SJSA1 (cell line): ENCODE measurements around the gene LEO1. TPM values are rescaled to one million over a fixed set of nuclear protein-coding genes. Genes with fewer than 3 reads are reported as not detected.

ENCODE experiments used
- DNase-seq, 2 experiments: peaks; one replicate each; pipeline ENCODE4 v3.0.0-alpha.2; 2015 to 2020; ENCODE audit warnings: low spot score in 2 of 2, low read depth in 1 of 2
- H3K27ac ChIP-seq: fragments of 250-450 bp; sonication (Bioruptor Pico); 2 replicates; pipeline ENCODE4 v1.5.1; 2020; ENCODE audit warnings: mild to moderate bottlenecking, moderate library complexity
- H3K27me3 ChIP-seq: fragments of 250-450 bp; sonication (Bioruptor Pico); replicated peaks from 2 replicates; pipeline ENCODE4 v1.5.1; 2020; ENCODE audit warnings: mild to moderate bottlenecking, moderate library complexity
- H3K36me3 ChIP-seq: fragments of 250-450 bp; sonication (Bioruptor Pico); 2 replicates; pipeline ENCODE4 v1.5.1; 2020; ENCODE audit warnings: mild to moderate bottlenecking
- H3K4me1 ChIP-seq: fragments of 250-450 bp; sonication (Bioruptor Pico); replicated peaks from 2 replicates; pipeline ENCODE4 v1.6.1; 2021; ENCODE audit warnings: mild to moderate bottlenecking
- H3K4me3 ChIP-seq: fragments of 250-450 bp; sonication (Bioruptor Pico); 2 replicates; pipeline ENCODE4 v1.5.1; 2020; ENCODE audit warnings: mild to moderate bottlenecking
- H3K9me3 ChIP-seq: fragments of 250-450 bp; sonication (Bioruptor Pico); replicated peaks from 2 replicates; pipeline ENCODE4 v1.5.1; 2020; ENCODE audit warnings: mild to moderate bottlenecking
- total RNA-seq: library from RNA; depleted of rRNA; stranded (reverse); fragments of >200 nt; shearing (Covaris generic); gene quantifications from 2 replicates; pipeline ENCODE4 v1.2.3, GENCODE V29; 2014

LEO1 gene
- total RNA-seq, 1 experiment from 2014 or later = 47.7 TPM

DNA sequence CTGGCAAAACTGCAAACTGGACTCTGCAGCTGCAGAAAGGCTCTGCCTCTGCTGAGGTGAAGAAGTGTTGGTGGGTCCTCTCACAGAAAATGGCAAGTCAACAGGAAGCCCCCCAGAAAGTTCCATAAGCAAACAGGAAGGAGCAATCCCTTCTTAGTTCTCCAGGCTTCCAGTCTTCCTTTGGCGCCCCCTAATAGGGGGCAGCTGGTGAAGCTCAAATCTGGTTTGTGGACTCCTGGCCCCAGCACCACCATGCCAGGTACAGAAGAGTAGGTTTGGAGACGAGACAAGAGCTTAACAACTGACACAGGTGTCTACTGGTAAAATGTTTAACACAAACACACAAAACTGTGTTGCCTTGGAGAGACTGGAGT, 35.5 kb downstream of the LEO1 start:
- no peaks in the 10 kb centered on the region for H3K9me3 ChIP-seq
- DNase-seq = no peak
- H3K4me1 ChIP-seq = no peaks in the 10 kb centered on the region
- no peak overlapping the region for H3K27ac ChIP-seq
- peaks cover 49% of the 10 kb centered on the region for H3K36me3 ChIP-seq
- no peak overlapping the region for H3K4me3 ChIP-seq
- H3K27me3 ChIP-seq = no peaks in the 10 kb centered on the region

GRCh38 chr15:51935466-51936104, 36.0 kb downstream of the LEO1 start:
- H3K9me3 ChIP-seq = no peaks in the 10 kb centered on the region
- H3K27ac ChIP-seq = no peak overlapping the region
- no peak overlapping the region for H3K4me3 ChIP-seq
- H3K27me3 ChIP-seq = no peaks in the 10 kb centered on the region
- peaks cover 47% of the 10 kb centered on the region for H3K36me3 ChIP-seq
- no peaks in the 10 kb centered on the region for H3K4me1 ChIP-seq
- no peak for DNase-seq

- H3K36me3 ChIP-seq = peaks cover 30% of the 10 kb centered on the region
- no peak for DNase-seq
Measured at GRCh38 chr15:51932161-51932560, 39.4 kb downstream of the LEO1 start.

DNA sequence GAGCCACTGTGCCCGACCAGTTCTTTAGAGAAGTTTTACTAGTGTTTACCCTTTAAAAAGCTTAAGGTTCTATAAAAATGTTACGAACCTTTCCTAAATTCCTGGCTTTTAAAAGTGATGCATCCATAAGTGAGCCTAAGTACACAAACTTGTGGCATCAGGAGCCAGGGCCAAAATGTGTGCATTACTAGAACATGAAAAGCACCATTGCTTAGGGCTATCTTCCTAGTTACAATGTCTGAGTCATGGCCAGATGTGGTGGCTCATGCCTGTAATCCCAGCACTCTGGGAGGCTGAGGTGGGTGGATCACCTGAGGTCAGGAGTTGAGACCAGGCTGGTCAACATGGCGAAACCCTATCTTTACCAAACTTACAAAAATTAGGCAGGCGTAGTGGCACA, 39.9 kb downstream of the LEO1 start:
- Histone ChIP-seq H3K27ac (no peak overlapping the region), H3K4me1 (no peaks in the 10 kb centered on the region), H3K36me3 (peaks cover 26% of the 10 kb centered on the region), H3K4me3 (no peak overlapping the region), H3K9me3 (no peaks in the 10 kb centered on the region), H3K27me3 (no peaks in the 10 kb centered on the region)
- no peak for DNase-seq

More at GRCh38 chr15:51932161-51932560, 39.4 kb downstream of the LEO1 start:
- Histone ChIP-seq H3K4me1 (no peaks in the 10 kb centered on the region), H3K4me3 (no peak overlapping the region), H3K9me3 (no peaks in the 10 kb centered on the region), H3K27me3 (no peaks in the 10 kb centered on the region), H3K27ac (no peak overlapping the region)

- Histone ChIP-seq H3K4me3 (no peak overlapping the region), H3K9me3 (no peaks in the 10 kb centered on the region), H3K27ac (no peak overlapping the region)
Measured at GRCh38 chr15:51931016-51931415, 40.6 kb downstream of the LEO1 start.

GRCh38 chr15:51926809-51927208, 44.8 kb downstream of the LEO1 start:
- Histone ChIP-seq H3K4me1 (no peaks in the 10 kb centered on the region), H3K9me3 (no peaks in the 10 kb centered on the region), H3K4me3 (no peak overlapping the region), H3K27ac (no peak overlapping the region), H3K36me3 (peaks cover 46% of the 10 kb centered on the region), H3K27me3 (no peaks in the 10 kb centered on the region)
- no peak for DNase-seq

More at GRCh38 chr15:51931016-51931415, 40.6 kb downstream of the LEO1 start:
- DNase-seq = no peak
- Histone ChIP-seq H3K4me1 (no peaks in the 10 kb centered on the region), H3K36me3 (peaks cover 20% of the 10 kb centered on the region), H3K27me3 (no peaks in the 10 kb centered on the region)

DNA sequence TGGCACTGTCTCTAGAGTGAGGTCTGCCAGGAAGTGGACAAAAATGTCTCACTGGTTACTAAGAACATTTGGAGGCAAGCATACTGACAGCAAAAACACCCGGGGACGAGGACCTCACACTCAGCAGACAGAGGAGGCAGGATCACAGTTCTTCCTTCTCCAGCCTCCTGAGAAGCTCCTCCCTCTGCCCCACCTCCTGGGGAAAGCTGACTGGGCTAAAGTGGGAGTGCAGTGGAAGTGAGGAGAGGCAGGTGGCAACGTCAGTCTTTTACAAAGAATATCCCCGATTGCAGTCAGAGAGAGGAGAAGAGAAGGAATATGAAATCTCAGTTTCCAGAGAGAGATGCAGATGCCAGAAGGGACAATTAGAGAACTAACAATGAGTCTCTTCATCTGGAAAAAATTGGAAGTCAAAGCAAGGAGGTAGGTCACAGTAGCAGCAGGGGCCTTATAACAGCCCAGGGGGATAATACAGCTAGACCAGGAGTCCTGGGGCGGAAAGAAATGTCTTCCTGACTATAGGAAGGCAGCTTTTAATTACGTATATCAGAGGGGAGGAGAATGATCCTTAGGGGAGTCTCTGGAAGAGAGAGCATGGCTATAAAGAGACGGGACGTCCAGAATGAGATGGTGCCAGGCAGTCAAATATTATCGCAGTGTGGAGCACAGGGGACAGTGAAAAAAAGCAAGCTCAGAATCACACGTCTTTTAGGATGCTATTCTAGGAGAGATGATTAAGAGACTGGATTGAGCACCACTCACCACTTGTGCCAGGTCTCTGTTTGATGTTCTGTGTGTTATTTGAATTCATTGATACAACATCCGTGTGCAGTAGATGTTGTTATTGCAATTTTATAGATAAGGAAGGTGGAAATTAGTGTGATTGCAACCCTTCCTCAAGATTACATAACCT, 47.2 kb downstream of the LEO1 start:
- Histone ChIP-seq H3K4me1 (no peaks in the 10 kb centered on the region), H3K27me3 (no peaks in the 10 kb centered on the region), H3K9me3 (no peaks in the 10 kb centered on the region), H3K27ac (no peak overlapping the region), H3K36me3 (peaks cover 56% of the 10 kb centered on the region), H3K4me3 (no peak overlapping the region)
- no peak for DNase-seq

DNA sequence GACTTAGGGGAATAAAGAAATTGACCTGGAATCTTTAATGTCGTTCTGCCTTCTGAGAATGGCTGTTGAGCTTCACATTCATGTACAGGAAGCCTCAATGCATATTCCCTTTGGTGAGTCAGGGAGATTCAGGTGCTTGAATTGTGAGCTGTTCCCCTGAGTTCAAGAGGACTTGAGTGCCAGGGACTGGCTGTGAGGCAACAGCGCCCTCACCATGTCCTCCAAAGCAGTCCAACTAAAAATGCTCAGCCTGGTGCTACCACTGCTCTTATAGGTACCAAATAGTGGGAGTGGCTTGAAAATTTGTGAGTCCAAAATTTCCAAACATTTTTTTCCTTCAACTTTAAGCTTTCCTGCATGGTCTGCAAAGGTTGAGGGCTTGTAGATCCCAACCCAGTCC, 54.1 kb downstream of the LEO1 start:
- H3K36me3 ChIP-seq = peaks cover 63% of the 10 kb centered on the region
- no peak overlapping the region for H3K4me3 ChIP-seq
- no peaks in the 10 kb centered on the region for H3K27me3 ChIP-seq
- H3K9me3 ChIP-seq = no peaks in the 10 kb centered on the region
- DNase-seq = no peak
- no peaks in the 10 kb centered on the region for H3K4me1 ChIP-seq
- H3K27ac ChIP-seq = no peak overlapping the region

DNA sequence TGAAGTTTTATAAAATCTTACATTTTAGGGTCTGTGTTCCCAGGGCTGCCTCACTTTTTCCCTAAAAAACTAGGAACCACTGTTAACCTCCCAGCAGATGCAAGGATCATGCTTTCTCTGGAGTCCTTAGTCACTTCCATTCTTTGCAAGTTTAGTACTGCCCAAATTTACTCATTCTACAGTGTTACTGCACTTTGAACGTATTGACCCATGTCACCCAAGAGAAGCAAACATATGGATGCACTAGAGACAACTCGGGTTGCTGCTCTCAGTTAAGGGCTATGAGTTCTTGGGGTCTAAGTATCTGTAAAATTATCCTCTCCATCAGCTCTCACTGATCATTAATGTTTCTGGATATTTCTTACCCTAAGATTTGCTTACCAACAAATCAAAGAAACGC, 59.0 kb downstream of the LEO1 start:
- no peak for DNase-seq
- no peaks in the 10 kb centered on the region for H3K27me3 ChIP-seq

GRCh38 chr15:51909584-51909983, 62.0 kb downstream of the LEO1 start:
- Histone ChIP-seq H3K27ac (no peak overlapping the region), H3K36me3 (peaks cover 63% of the 10 kb centered on the region), H3K4me1 (peaks cover 18% of the 10 kb centered on the region), H3K9me3 (no peaks in the 10 kb centered on the region), H3K27me3 (no peaks in the 10 kb centered on the region), H3K4me3 (no peak overlapping the region)
- DNase-seq = no peak

More for the DNA sequence above, 59.0 kb downstream of the LEO1 start:
- H3K9me3 ChIP-seq = no peaks in the 10 kb centered on the region
- peaks cover 12% of the 10 kb centered on the region for H3K4me1 ChIP-seq
- no peak overlapping the region for H3K27ac ChIP-seq
- H3K36me3 ChIP-seq = peaks cover 56% of the 10 kb centered on the region
- no peak overlapping the region for H3K4me3 ChIP-seq

- peak in 1 of 2 experiments; percentile 54 for DNase-seq
- Histone ChIP-seq H3K9me3 (no peaks in the 10 kb centered on the region), H3K27me3 (no peaks in the 10 kb centered on the region), H3K27ac (peak overlapping the region; percentile 12; the same call in 1 of the 2 replicates), H3K36me3 (peaks cover 70% of the 10 kb centered on the region), H3K4me1 (peaks cover 18% of the 10 kb centered on the region), H3K4me3 (no peak overlapping the region)
Measured at GRCh38 chr15:51908316-51908715, 63.3 kb downstream of the LEO1 start.

- Histone ChIP-seq H3K4me1 (peaks cover 18% of the 10 kb centered on the region), H3K36me3 (peaks cover 69% of the 10 kb centered on the region), H3K4me3 (no peak overlapping the region), H3K27me3 (no peaks in the 10 kb centered on the region), H3K27ac (peak overlapping the region; percentile 12), H3K9me3 (no peaks in the 10 kb centered on the region)
- DNase-seq = peak in 1 of 2 experiments; percentile 49
Measured at GRCh38 chr15:51907136-51907862, 64.3 kb downstream of the LEO1 start.

- no peaks in the 10 kb centered on the region for H3K27me3 ChIP-seq
Measured at GRCh38 chr15:51904931-51905330, 66.6 kb downstream of the LEO1 start.

GRCh38 chr15:51904421-51904820, 67.2 kb downstream of the LEO1 start:
- Histone ChIP-seq H3K4me3 (no peak overlapping the region), H3K4me1 (peaks cover 18% of the 10 kb centered on the region), H3K27ac (no peak overlapping the region), H3K36me3 (peaks cover 69% of the 10 kb centered on the region), H3K9me3 (no peaks in the 10 kb centered on the region), H3K27me3 (no peaks in the 10 kb centered on the region)
- no peak for DNase-seq

More at GRCh38 chr15:51904931-51905330, 66.6 kb downstream of the LEO1 start:
- no peak overlapping the region for H3K4me3 ChIP-seq
- H3K27ac ChIP-seq = no peak overlapping the region
- no peaks in the 10 kb centered on the region for H3K9me3 ChIP-seq
- peaks cover 71% of the 10 kb centered on the region for H3K36me3 ChIP-seq
- peaks cover 18% of the 10 kb centered on the region for H3K4me1 ChIP-seq
- no peak for DNase-seq
